K562 (cell line): ENCODE measurements around the gene SFXN5. TPM values are rescaled to one million over a fixed set of nuclear protein-coding genes. Genes with fewer than 3 reads are reported as not detected.
A peak's percentile ranks its signal among the peaks of the same experiment; 100 is the strongest.

Experiments used
- ATAC-seq: fragments of 200-7000 bp; cut with Tn5 transposase; 3 replicates; pipeline ENCODE4 v1.9.1; 2020; ENCODE audit warnings: moderate library complexity
- Bru-seq: library from RNA; stranded (reverse); fragments of 400-500 nt; gene quantifications from one replicate; lab custom pipeline; 2021; lab: Mats Ljungman, UMichigan
- BruChase-seq, 2 experiments: library from RNA; stranded (reverse); fragments of 400-500 nt; gene quantifications; one replicate each; lab custom pipeline; 2021; lab: Mats Ljungman, UMichigan
- BruUV-seq: library from RNA; stranded (reverse); fragments of 400-500 nt; replicated peaks from 2 replicates; lab custom pipeline; 2021; lab: Mats Ljungman, UMichigan
- CTCF ChIA-PET: fragments of 300-600 bp; formaldehyde crosslinking; extraction: SDS; loops from one replicate; lab custom pipeline; 2021; ENCODE audit warnings: low intra/inter-chr PET ratio; lab: Yijun Ruan, JAX
- POLR2A ChIA-PET: fragments of 300-600, 350-650 bp; sonication (Branson Sonifier 250); formaldehyde crosslinking; extraction: SDS; loops from one replicate; lab custom pipeline; 2021; ENCODE audit warnings: antibody characterized with exemption, inconsistent platforms; lab: Yijun Ruan, JAX
- DNase-seq, 4 experiments: peaks; one replicate each; pipeline versions ENCODE4 v3.0.0 to v3.0.0-alpha.2; 2011 to 2018; ENCODE audit warnings: low spot score in 3 of 4, mixed read lengths in 3 of 4; ENCODE audit errors: extremely low read depth in 1 of 4
- FAIRE-seq: peaks from 2 replicates; lab custom pipeline; 2011; peaks lifted over from hg19 to GRCh38; lab: Jason Lieb, UNC
- H2AFZ ChIP-seq: 2 replicates; pipeline ENCODE4 v1.6.0; 2011; ENCODE audit warnings: low read depth, low read length, control low read depth, inconsistent platforms
- H3K27ac ChIP-seq: fragments of 200-600 bp; 3 replicates; pipeline ENCODE4 v1.8.0; 2011; ENCODE audit warnings: low read depth, mild to moderate bottlenecking, control low read depth, inconsistent platforms, low read length, moderate library complexity, mixed read lengths; ENCODE audit errors: extremely low read depth
- H3K27me3 ChIP-seq, 2 experiments: fragments of 300-600 bp in 1 of 2; 2 replicates in 1 of 2; 3 replicates in 1 of 2; pipeline versions ENCODE4 v1.6.0 to v1.8.0; 2011; ENCODE audit warnings: inconsistent platforms in 2 of 2, low read length in 2 of 2, mild to moderate bottlenecking in 1 of 2, mixed read lengths in 1 of 2, moderate library complexity in 1 of 2; ENCODE audit not compliant: control insufficient read depth in 2 of 2, insufficient read depth in 2 of 2
- H3K36me3 ChIP-seq: fragments of 300-600 bp; 3 replicates; pipeline ENCODE4 v1.8.0; 2011; ENCODE audit warnings: mild to moderate bottlenecking, low read length, inconsistent platforms; ENCODE audit not compliant: control insufficient read depth, insufficient read depth
- H3K4me1 ChIP-seq, 2 experiments: fragments of 200-600 bp in 1 of 2; replicated peaks in 1 of 2; 2 replicates in 1 of 2; 3 replicates in 1 of 2; pipeline versions ENCODE4 v1.5.1 to v1.8.0; 2011; ENCODE audit warnings: inconsistent platforms in 2 of 2, low read length in 2 of 2, mild to moderate bottlenecking in 1 of 2, mixed read lengths in 1 of 2, moderate library complexity in 1 of 2; ENCODE audit not compliant: control insufficient read depth in 2 of 2, insufficient read depth in 2 of 2
- H3K4me2 ChIP-seq: 2 replicates; pipeline ENCODE4 v1.6.1; 2011; ENCODE audit warnings: low read length, control low read depth, inconsistent platforms, mixed read lengths; ENCODE audit not compliant: insufficient read depth
- H3K4me3 ChIP-seq: fragments of 200-600 bp; sonication (generic), shearing (Covaris generic); 2 replicates; pipeline ENCODE4 v1.5.1; 2016; ENCODE audit warnings: control low read depth, inconsistent platforms
- H3K79me2 ChIP-seq: fragments of 200-600 bp; 3 replicates; pipeline ENCODE4 v1.8.0; 2011; ENCODE audit warnings: low read length, inconsistent platforms; ENCODE audit not compliant: control insufficient read depth, insufficient read depth
- H3K9ac ChIP-seq, 2 experiments: 2 replicates each; pipeline versions ENCODE4 v1.6.0 to v1.6.1; 2011; ENCODE audit warnings: low read depth in 2 of 2, low read length in 2 of 2, control low read depth in 1 of 2, inconsistent platforms in 1 of 2, mild to moderate bottlenecking in 1 of 2, mixed read lengths in 1 of 2; ENCODE audit not compliant: insufficient read depth in 1 of 2
- H3K9me1 ChIP-seq: one replicate; pipeline ENCODE4 v1.6.0; 2011; ENCODE audit warnings: inconsistent platforms, mild to moderate bottlenecking, low read length, moderate library complexity; ENCODE audit not compliant: control insufficient read depth, insufficient read depth
- H3K9me3 ChIP-seq: replicated peaks from 2 replicates; pipeline ENCODE4 v1.5.1; 2011; ENCODE audit warnings: low read depth, low read length, inconsistent platforms; ENCODE audit not compliant: control insufficient read depth, insufficient read depth
- H4K20me1 ChIP-seq: replicated peaks from 2 replicates; pipeline ENCODE4 v1.6.1; 2011; ENCODE audit warnings: low read length, inconsistent platforms, mixed read lengths; ENCODE audit not compliant: control insufficient read depth, insufficient read depth
- MAFG ChIP-seq: fragments of 450-650 bp; conservative IDR thresholded peaks from 2 replicates; pipeline ENCODE4 v1.6.1; 2016; ENCODE audit warnings: missing genetic modification characterization, missing compliant biosample characterization
- POLR2AphosphoS5 ChIP-seq: IDR thresholded peaks from 2 replicates; pipeline ENCODE4 v1.6.1; 2011; ENCODE audit warnings: mild to moderate bottlenecking, low read depth, low read length, moderate library complexity; ENCODE audit not compliant: control insufficient read depth, insufficient read depth
- WGBS: fragments of 100-300 bp; shearing (Covaris generic); methylation state at CpG from one replicate; pipeline ENCODE4 v1.1.6; 2016; ENCODE audit warnings: low coverage, mixed read lengths; ENCODE audit not compliant: insufficient coverage; ENCODE audit errors: missing lambda C conversion rate; 5-methylcytosine and 5-hydroxymethylcytosine counted together
- in situ Hi-C: fragments of 300-500 bp; cut with MboI; formaldehyde crosslinking; loops from 4 replicates; pipeline ENCODE4 v1.15.0; 2018; ENCODE audit warnings: inconsistent platforms, mixed read lengths
- intact Hi-C: fragments of 100-400 bp; cut with micrococcal nuclease; formaldehyde crosslinking; loops from 2 replicates; pipeline ENCODE4 v1.14.2; 2022
- long read RNA-seq, 3 experiments: library from polyadenylated mRNA in 2 of 3; library from RNA in 1 of 3; unstranded in 2 of 3; stranded (forward) in 1 of 3; transcript quantifications; one replicate each; pipeline ENCODE4 v2.0.0, GENCODE V29; 2019 to 2022
- polyA minus RNA-seq, 3 experiments: library from RNA; depleted of rRNA, polyadenylated mRNA; stranded (reverse); fragments of >200 nt; gene quantifications; 2 replicates each; pipeline ENCODE4 v1.2.3, GENCODE V29; 2011
- polyA plus RNA-seq, 8 experiments: library from polyadenylated mRNA; depleted of rRNA in 4 of 8; stranded (reverse) in 5 of 8; unstranded in 3 of 8; fragments of >200 nt; fragmentation: Nextera tagmentation in 2 of 8; fragmentation: Illumina TruSeq in 1 of 8; extraction: Ambion mirVana in 2 of 8; extraction: Trizol in 1 of 8; gene quantifications; 2 replicates each; pipeline versions ENCODE4 v1.2.1 to v1.2.3, GENCODE V29; 2011 to 2014; ENCODE audit warnings: inconsistent platforms in 1 of 8, missing spikeins in 1 of 8
- total RNA-seq, 7 experiments: library from RNA; depleted of rRNA in 6 of 7; stranded (reverse); fragments of >200 nt in 6 of 7; fragmentation: Illumina TruSeq in 2 of 7; extraction: Trizol in 2 of 7; gene quantifications; 2 replicates each; pipeline versions ENCODE4 v1.2.1 to v1.2.3, GENCODE V29; 2011 to 2021; ENCODE audit warnings: low replicate concordance in 1 of 7
- TF ChIP-seq, protein P1 (sequence below), 2 experiments: fragments of 200-800 bp in 1 of 2; sonication (Bioruptor generic) in 1 of 2; sonication (generic) in 1 of 2; formaldehyde crosslinking in 1 of 2; IDR thresholded peaks in 1 of 2; conservative IDR thresholded peaks in 1 of 2; 2 replicates each; pipeline versions ENCODE4 v1.5.0 to v1.6.1; 2016 to 2020; ENCODE audit warnings: missing compliant biosample characterization in 1 of 2, missing genetic modification characterization in 1 of 2, missing genetic modification reagents in 1 of 2
- TF ChIP-seq, protein P2 (sequence below), 2 experiments: IDR thresholded peaks in 1 of 2; conservative IDR thresholded peaks in 1 of 2; 2 replicates each; pipeline ENCODE4 v1.6.1; 2016; ENCODE audit warnings: low read depth in 2 of 2, mild to moderate bottlenecking in 1 of 2, missing compliant biosample characterization in 1 of 2, missing genetic modification characterization in 1 of 2, moderate library complexity in 1 of 2
- TF ChIP-seq, protein P3 (sequence below): fragments of 250-450 bp; sonication (Bioruptor Pico); IDR thresholded peaks from 2 replicates; pipeline ENCODE4 v1.8.0; 2022; ENCODE audit warnings: inconsistent platforms, mild to moderate bottlenecking, moderate library complexity, borderline replicate concordance

Gene SFXN5, protein sequence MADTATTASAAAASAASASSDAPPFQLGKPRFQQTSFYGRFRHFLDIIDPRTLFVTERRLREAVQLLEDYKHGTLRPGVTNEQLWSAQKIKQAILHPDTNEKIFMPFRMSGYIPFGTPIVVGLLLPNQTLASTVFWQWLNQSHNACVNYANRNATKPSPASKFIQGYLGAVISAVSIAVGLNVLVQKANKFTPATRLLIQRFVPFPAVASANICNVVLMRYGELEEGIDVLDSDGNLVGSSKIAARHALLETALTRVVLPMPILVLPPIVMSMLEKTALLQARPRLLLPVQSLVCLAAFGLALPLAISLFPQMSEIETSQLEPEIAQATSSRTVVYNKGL
- total RNA-seq (2011; cell fraction: chromatin; rRNA removed; ENCODE audit: low replicate concordance) = 75.2 and 92.0 TPM in 2 replicates
- total RNA-seq (2011; cell fraction: nucleolus; rRNA removed) = 41.8 and 49.7 TPM in 2 replicates
- total RNA-seq (2011; cell fraction: nucleoplasm; rRNA removed) = 41.6 and 73.8 TPM in 2 replicates
- 13.8 and 19.9 TPM in 2 replicates for total RNA-seq (2014; rRNA removed)
- total RNA-seq (2014; rRNA removed; fragmentation: Illumina TruSeq; extraction: Trizol) = 12.4 and 14.1 TPM in 2 replicates
- 18.0 and 19.4 TPM in 2 replicates for total RNA-seq (2015; rRNA removed; fragmentation: Illumina TruSeq; extraction: Trizol)
- 21.3 and 21.6 TPM in 2 replicates for total RNA-seq (2021)
- polyA plus RNA-seq (2011; rRNA removed) = 18.2 and 22.6 TPM in 2 replicates
- 19.2 and 31.7 TPM in 2 replicates for polyA plus RNA-seq (2011; cell fraction: cytosol; rRNA removed)
- 45.6 and 116 TPM in 2 replicates for polyA plus RNA-seq (2011; cell fraction: nucleus; rRNA removed)
- 14.9 and 19.8 TPM in 2 replicates for polyA plus RNA-seq (2012)
- polyA plus RNA-seq (2014; fragmentation: Illumina TruSeq; extraction: Trizol) = 16.0 and 17.4 TPM in 2 replicates
- polyA plus RNA-seq (2014; fragmentation: Nextera tagmentation; extraction: Ambion mirVana) = 10 to 100 TPM in 1 of 2 experiments, 1 to 10 TPM in 1; 8.3 to 13.4 TPM
- 21.2 and 22.3 TPM in 2 replicates for polyA plus RNA-seq (2014; rRNA removed)
- polyA minus RNA-seq (2011; rRNA and poly(A)+ RNA removed) = 12.5 and 28.7 TPM in 2 replicates
- polyA minus RNA-seq (2011; cell fraction: cytosol; rRNA and poly(A)+ RNA removed) = 8.7 TPM in 2 replicates
- 19.1 and 26.1 TPM in 2 replicates for polyA minus RNA-seq (2011; cell fraction: nucleus; rRNA and poly(A)+ RNA removed)
- Bru-seq, nascent RNA = percentile 63 among the genes with signal in this experiment
- percentile 68 among the genes with signal in this experiment for BruChase-seq, experiment 1, labeled RNA remaining after a 2-hour chase
- percentile 65 among the genes with signal in this experiment for BruChase-seq, experiment 2, labeled RNA remaining after a 6-hour chase
- long read RNA-seq, experiment 1, full-length matches to known transcripts = 9 of 54 reads
- long read RNA-seq, experiment 1, partial matches to known transcripts = 5 of 54 reads
- long read RNA-seq, experiment 1, other reads (novel, unspliced or antisense) = 40 of 54 reads
- long read RNA-seq, experiment 2, partial matches to known transcripts = 0 of 15 reads
- long read RNA-seq, experiment 2, other reads (novel, unspliced or antisense) = 13 of 15 reads
- long read RNA-seq, experiment 3, full-length matches to known transcripts = 2 of 6 reads
- long read RNA-seq, experiment 3, partial matches to known transcripts = 1 of 6 reads
- long read RNA-seq, experiment 3, other reads (novel, unspliced or antisense) = 3 of 6 reads

DNA sequence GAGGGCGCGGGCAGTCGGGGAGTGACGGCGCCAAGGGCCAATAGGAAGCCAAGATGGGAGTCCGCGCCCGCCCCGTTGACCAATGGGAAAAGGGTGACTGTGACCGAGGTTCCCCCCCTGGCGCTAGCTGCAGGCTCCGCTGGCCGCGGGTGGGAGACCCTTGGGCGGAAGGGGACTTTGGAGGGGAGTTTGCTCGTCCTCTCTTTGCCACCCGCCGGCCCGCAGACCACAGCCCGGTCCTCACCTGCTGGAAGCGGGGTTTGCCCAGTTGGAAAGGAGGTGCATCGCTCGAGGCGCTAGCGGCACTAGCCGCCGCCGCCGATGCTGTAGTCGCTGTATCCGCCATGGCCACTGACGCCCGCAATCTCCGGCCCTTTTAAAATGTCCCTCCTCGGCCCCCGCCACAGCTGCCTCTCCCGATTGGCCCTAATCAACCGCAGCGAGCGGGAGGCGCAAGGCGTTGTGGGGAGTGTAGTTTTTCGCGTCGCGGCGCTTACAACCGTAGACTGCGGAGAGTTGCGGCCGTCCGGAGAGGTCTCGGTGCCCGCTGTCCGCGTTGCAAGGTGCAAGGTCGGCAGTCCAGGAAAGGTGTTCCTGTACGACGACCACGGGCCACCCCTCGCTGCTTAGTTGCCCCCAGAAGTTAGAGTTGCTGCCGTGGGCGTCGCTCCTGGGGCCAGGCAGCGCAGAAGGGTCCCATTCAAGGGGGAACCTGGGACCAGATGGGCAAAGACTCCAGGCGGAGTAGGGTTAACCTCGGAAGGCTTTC lies at the start of gene SFXN5:
Gene SFXN5, minus strand, starts transcription at position 353 of the 769 bp plus-strand sequence. Its CDS starts 7 bp downstream, at position 346.
- peak within 1 kb of the TSS; percentile 92 for H3K4me2 ChIP-seq
- 3% methylated on average over 62 of the region's 67 CpGs for WGBS
- peaks cover 5% of the 10 kb centered on the region; the same call in 1 of the 2 replicates for H4K20me1 ChIP-seq
- peaks cover 17 to 27% of the 10 kb centered on the region in 2 experiments for H3K4me1 ChIP-seq
- in situ Hi-C loops (no loop called here), intact Hi-C loops (loop anchor here (1.0 to 5.0 kb wide), 2 partner anchors 78 to 179 kb away; no protein-coding TSS in a partner anchor)
- H3K4me3 ChIP-seq = peak within 1 kb of the TSS; percentile 68
- H3K27me3 ChIP-seq = no peaks in the 10 kb centered on the region
- H3K27ac ChIP-seq = peak within 1 kb of the TSS; percentile 95
- H3K9me3 ChIP-seq = no peaks in the 10 kb centered on the region
- ATAC-seq (peak; percentile 91), DNase-seq (peak; percentile 98 to 100 (median 99)), FAIRE-seq (peak; percentile 89)
- peaks cover 47% of the 10 kb centered on the region for H3K79me2 ChIP-seq
- H3K9ac ChIP-seq = peak within 1 kb of the TSS; percentile 81 to 92
- BruUV-seq = no TSS peak
- ChIA-PET CTCF (no interaction called here), POLR2A (interaction anchor here (0.5 to 1.3 kb wide), 12 partner anchors 9 to 1705 kb away, joined by 3 to 5 read pairs (median 4); no protein-coding TSS in a partner anchor)
- peak within 1 kb of the TSS; percentile 94 for H2AFZ ChIP-seq
- peaks cover 16% of the 10 kb centered on the region for H3K36me3 ChIP-seq
- no peaks in the 10 kb centered on the region for H3K9me1 ChIP-seq
- TF ChIP-seq, protein P1, sequence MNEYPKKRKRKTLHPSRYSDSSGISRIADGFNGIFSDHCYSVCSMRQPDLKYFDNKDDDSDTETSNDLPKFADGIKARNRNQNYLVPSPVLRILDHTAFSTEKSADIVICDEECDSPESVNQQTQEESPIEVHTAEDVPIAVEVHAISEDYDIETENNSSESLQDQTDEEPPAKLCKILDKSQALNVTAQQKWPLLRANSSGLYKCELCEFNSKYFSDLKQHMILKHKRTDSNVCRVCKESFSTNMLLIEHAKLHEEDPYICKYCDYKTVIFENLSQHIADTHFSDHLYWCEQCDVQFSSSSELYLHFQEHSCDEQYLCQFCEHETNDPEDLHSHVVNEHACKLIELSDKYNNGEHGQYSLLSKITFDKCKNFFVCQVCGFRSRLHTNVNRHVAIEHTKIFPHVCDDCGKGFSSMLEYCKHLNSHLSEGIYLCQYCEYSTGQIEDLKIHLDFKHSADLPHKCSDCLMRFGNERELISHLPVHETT (CRISPR knock-in tag; conservative IDR thresholded peaks at IDR 0.05 in 1 of 2, IDR thresholded peaks at IDR 0.05 in 1 of 2) = 0 out of 4 replicates have a peak, but pooled peaks of 1 of the 2 experiments have one; percentile 17
- TF ChIP-seq POLR2AphosphoS5 (peak; percentile 66; the same call in 1 of the 2 replicates), MAFG (tag) (no peak)
- TF ChIP-seq, protein P2, sequence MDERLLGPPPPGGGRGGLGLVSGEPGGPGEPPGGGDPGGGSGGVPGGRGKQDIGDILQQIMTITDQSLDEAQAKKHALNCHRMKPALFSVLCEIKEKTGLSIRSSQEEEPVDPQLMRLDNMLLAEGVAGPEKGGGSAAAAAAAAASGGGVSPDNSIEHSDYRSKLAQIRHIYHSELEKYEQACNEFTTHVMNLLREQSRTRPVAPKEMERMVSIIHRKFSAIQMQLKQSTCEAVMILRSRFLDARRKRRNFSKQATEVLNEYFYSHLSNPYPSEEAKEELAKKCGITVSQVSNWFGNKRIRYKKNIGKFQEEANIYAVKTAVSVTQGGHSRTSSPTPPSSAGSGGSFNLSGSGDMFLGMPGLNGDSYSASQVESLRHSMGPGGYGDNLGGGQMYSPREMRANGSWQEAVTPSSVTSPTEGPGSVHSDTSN (CRISPR knock-in tag; IDR thresholded peaks at IDR 0.05; ENCODE audit: low read depth) = peak; percentile 99
- TF ChIP-seq, protein P2 (tag; conservative IDR thresholded peaks at IDR 0.05; ENCODE audit: low read depth) = peak; percentile 98
- TF ChIP-seq, protein P3, sequence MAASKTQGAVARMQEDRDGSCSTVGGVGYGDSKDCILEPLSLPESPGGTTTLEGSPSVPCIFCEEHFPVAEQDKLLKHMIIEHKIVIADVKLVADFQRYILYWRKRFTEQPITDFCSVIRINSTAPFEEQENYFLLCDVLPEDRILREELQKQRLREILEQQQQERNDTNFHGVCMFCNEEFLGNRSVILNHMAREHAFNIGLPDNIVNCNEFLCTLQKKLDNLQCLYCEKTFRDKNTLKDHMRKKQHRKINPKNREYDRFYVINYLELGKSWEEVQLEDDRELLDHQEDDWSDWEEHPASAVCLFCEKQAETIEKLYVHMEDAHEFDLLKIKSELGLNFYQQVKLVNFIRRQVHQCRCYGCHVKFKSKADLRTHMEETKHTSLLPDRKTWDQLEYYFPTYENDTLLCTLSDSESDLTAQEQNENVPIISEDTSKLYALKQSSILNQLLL (CRISPR knock-in tag) = no peak
